LNCaP clone FGC (cell line): Measurements from ENCODE around the gene TEX48.

Source experiments
- DNase-seq: peaks from one replicate; pipeline ENCODE4 v3.0.0-alpha.2; 2011; ENCODE audit warnings: low read depth
- H3K4me3 ChIP-seq: 2 replicates; pipeline ENCODE4 v1.5.1; 2011; ENCODE audit warnings: mild to moderate bottlenecking, low read depth, low read length, control low read depth
- CTCF ChIP-seq: IDR thresholded peaks from 2 replicates; pipeline ENCODE4 v1.5.1; 2012; ENCODE audit warnings: mild to moderate bottlenecking; ENCODE audit not compliant: control insufficient read depth, insufficient read depth; ENCODE audit errors: extremely low read depth

Gene TEX48

GRCh38 chr9:114694719-114695269, 12.8 kb upstream of the TEX48 start:
- no peak for TF ChIP-seq CTCF
- no peak for DNase-seq
- H3K4me3 ChIP-seq, result no peak overlapping the region

- TF ChIP-seq CTCF, result no peak
- DNase-seq, result no peak
- H3K4me3 ChIP-seq, result no peak overlapping the region
Observed at GRCh38 chr9:114694146-114694545, 12.2 kb upstream of the TEX48 start.

GRCh38 chr9:114693248-114693855, 11.4 kb upstream of the TEX48 start:
- no peak for DNase-seq
- no peak for TF ChIP-seq CTCF
- H3K4me3 ChIP-seq, result no peak overlapping the region

GRCh38 chr9:114691956-114692295, 9.9 kb upstream of the TEX48 start:
- no peak overlapping the region for H3K4me3 ChIP-seq
- TF ChIP-seq CTCF, result no peak
- DNase-seq, result no peak

GRCh38 chr9:114691046-114691955, 9.3 kb upstream of the TEX48 start:
- no peak overlapping the region for H3K4me3 ChIP-seq
- no peak for TF ChIP-seq CTCF
- no peak for DNase-seq

- no peak for TF ChIP-seq CTCF
- no peak for DNase-seq
- H3K4me3 ChIP-seq, result no peak overlapping the region
Observed at GRCh38 chr9:114690308-114690707, 8.3 kb upstream of the TEX48 start.
